HepG2 (cell line): ENCODE results near the gene CTAG2. TPM values are rescaled to one million over a fixed set of nuclear protein-coding genes. Genes with fewer than 3 reads are reported as not detected.
A peak's percentile ranks its signal among the peaks of the same experiment; 100 is the strongest.

Experiments
- ATAC-seq: fragments of 200-7000 bp; cut with Tn5 transposase; 3 replicates; pipeline ENCODE4 v1.9.1; 2020; ENCODE audit warnings: mild to moderate bottlenecking, moderate library complexity
- BruUV-seq: library from RNA; stranded (reverse); fragments of 400-500 nt; replicated peaks from 2 replicates; lab custom pipeline; 2021; lab: Mats Ljungman, UMichigan
- CTCF ChIA-PET: fragments of 300-600 bp; formaldehyde crosslinking; extraction: SDS; loops from one replicate; lab custom pipeline; 2021; ENCODE audit warnings: low total read pairs, inconsistent platforms, low intra/inter-chr PET ratio; lab: Yijun Ruan, JAX
- POLR2A ChIA-PET: fragments of 350-600 bp; sonication (Branson Sonifier 250); formaldehyde crosslinking; loops from one replicate; lab custom pipeline; 2020; ENCODE audit warnings: antibody characterized with exemption, inconsistent platforms; lab: Yijun Ruan, JAX
- DNase-seq: peaks from one replicate; pipeline ENCODE4 v3.0.0-alpha.2; 2015; ENCODE audit warnings: low spot score
- FAIRE-seq: peaks from 3 replicates; lab custom pipeline; 2011; peaks lifted over from hg19 to GRCh38; lab: Jason Lieb, UNC
- H2AFZ ChIP-seq: one replicate; pipeline ENCODE4 v1.6.1; 2011; ENCODE audit warnings: low read length, inconsistent platforms
- H3K27ac ChIP-seq: fragments of 300-600 bp; 3 replicates; pipeline ENCODE4 v1.8.0; 2011; ENCODE audit warnings: mixed run types, mild to moderate bottlenecking, mixed read lengths, low read length, inconsistent platforms; ENCODE audit not compliant: insufficient read depth; ENCODE audit errors: extremely low read length
- H3K27me3 ChIP-seq, 2 experiments: fragments of 200-600 bp in 1 of 2; 2 replicates in 1 of 2; 3 replicates in 1 of 2; pipeline versions ENCODE4 v1.6.0 to v1.8.0; 2011; ENCODE audit warnings: low read length in 2 of 2, mild to moderate bottlenecking in 2 of 2, moderate library complexity in 2 of 2, inconsistent platforms in 1 of 2; ENCODE audit not compliant: insufficient read depth in 2 of 2, control insufficient read depth in 1 of 2
- H3K36me3 ChIP-seq, 2 experiments: fragments of 200-600 bp in 1 of 2; replicated peaks in 1 of 2; 2 replicates in 1 of 2; 3 replicates in 1 of 2; pipeline versions ENCODE4 v1.5.1 to v1.8.0; 2011; ENCODE audit warnings: low read length in 2 of 2, inconsistent platforms in 1 of 2; ENCODE audit not compliant: insufficient read depth in 2 of 2, control insufficient read depth in 1 of 2
- H3K4me1 ChIP-seq: 2 replicates; pipeline ENCODE4 v1.5.1; 2012; ENCODE audit warnings: low read length, inconsistent platforms; ENCODE audit not compliant: insufficient read depth
- H3K4me2 ChIP-seq: 2 replicates; pipeline ENCODE4 v1.6.0; 2011; ENCODE audit warnings: low read depth, low read length, inconsistent platforms
- H3K4me3 ChIP-seq, 3 experiments: fragments of 200-600 bp in 1 of 3; sonication (generic), shearing (Covaris generic) in 1 of 3; replicated peaks in 1 of 3; 2 replicates each; pipeline ENCODE4 v1.5.1; 2011 to 2016; ENCODE audit warnings: low read length in 3 of 3, inconsistent platforms in 2 of 3, low read depth in 2 of 3, mild to moderate bottlenecking in 2 of 3, control low read depth in 1 of 3, mixed read lengths in 1 of 3; ENCODE audit not compliant: insufficient read depth in 1 of 3
- H3K79me2 ChIP-seq: one replicate; pipeline ENCODE4 v1.6.1; 2011; ENCODE audit warnings: low read length, inconsistent platforms; ENCODE audit not compliant: insufficient read depth
- H3K9ac ChIP-seq: 2 replicates; pipeline ENCODE4 v1.6.0; 2011; ENCODE audit warnings: mild to moderate bottlenecking, low read depth, low read length, inconsistent platforms; ENCODE audit not compliant: insufficient read depth
- H3K9me3 ChIP-seq: 2 replicates; pipeline ENCODE4 v1.5.1; 2012; ENCODE audit warnings: mild to moderate bottlenecking, low read length
- H4K20me1 ChIP-seq: 2 replicates; pipeline ENCODE4 v1.6.0; 2011; ENCODE audit warnings: inconsistent platforms, mild to moderate bottlenecking, low read length, moderate library complexity; ENCODE audit not compliant: insufficient read depth
- ETV6 ChIP-seq: sonication (generic); formaldehyde crosslinking; conservative IDR thresholded peaks from 2 replicates; pipeline ENCODE4 v1.4.0; 2020; ENCODE audit warnings: missing genetic modification reagents
- HDAC2 ChIP-seq: sonication (generic); formaldehyde crosslinking; IDR thresholded peaks from 2 replicates; pipeline ENCODE4 v1.4.0; 2020; ENCODE audit warnings: missing genetic modification reagents
- MAFF ChIP-seq: IDR thresholded peaks from 2 replicates; pipeline ENCODE4 v1.6.1; 2011; ENCODE audit warnings: low read depth, low read length, improper control_type of control experiment
- MAFK ChIP-seq, 2 experiments: IDR thresholded peaks in 1 of 2; conservative IDR thresholded peaks in 1 of 2; 2 replicates each; pipeline ENCODE4 v1.6.1; 2011; ENCODE audit warnings: improper control_type of control experiment in 2 of 2, low read length in 2 of 2
- POLR2AphosphoS2 ChIP-seq: IDR thresholded peaks from 2 replicates; pipeline ENCODE4 v1.6.1; 2011; ENCODE audit warnings: low read depth, low read length, improper control_type of control experiment
- ZFP41 ChIP-seq: sonication (generic); formaldehyde crosslinking; IDR thresholded peaks from 2 replicates; pipeline ENCODE4 v1.4.0; 2020; ENCODE audit warnings: mild to moderate bottlenecking, missing genetic modification reagents, borderline replicate concordance
- ZNF382 ChIP-seq: sonication (generic); formaldehyde crosslinking; IDR thresholded peaks from 2 replicates; pipeline ENCODE4 v1.5.0; 2020; ENCODE audit warnings: missing genetic modification reagents, mild to moderate bottlenecking, borderline replicate concordance
- ZNF484 ChIP-seq: sonication (generic); formaldehyde crosslinking; IDR thresholded peaks from 2 replicates; pipeline ENCODE4 v1.5.1; 2020; ENCODE audit warnings: mild to moderate bottlenecking, low read depth, missing genetic modification reagents, borderline replicate concordance
- ZNF746 ChIP-seq: sonication (generic); formaldehyde crosslinking; IDR thresholded peaks from 2 replicates; pipeline ENCODE4 v1.8.0; 2022; ENCODE audit warnings: mild to moderate bottlenecking, missing genetic modification reagents
- ZNF781 ChIP-seq: sonication (generic); formaldehyde crosslinking; IDR thresholded peaks from 2 replicates; pipeline ENCODE4 v1.5.1; 2020; ENCODE audit warnings: borderline replicate concordance, mild to moderate bottlenecking, missing genetic modification reagents; ENCODE audit errors: not compliant biosample characterization
- WGBS: methylation state at CpG from one replicate; pipeline ENCODE4 v1.1.6; 2017; ENCODE audit warnings: low lambda C conversion rate; 5-methylcytosine and 5-hydroxymethylcytosine counted together
- in situ Hi-C: cut with HindIII; loops from 2 replicates; pipeline ENCODE4 v1.10.0; 2017; ENCODE audit warnings: low pct_unique_long_range_greater_than_20kb; ENCODE audit not compliant: extremely low pct_ligation_motif_present
- intact Hi-C: fragments of 100-400 bp; cut with micrococcal nuclease; formaldehyde crosslinking; loops from one replicate; pipeline ENCODE4 v1.10.0; 2022; ENCODE audit not compliant: unreplicated experiment
- polyA plus RNA-seq, 8 experiments: library from polyadenylated mRNA; depleted of rRNA in 3 of 8; stranded (reverse) in 7 of 8; unstranded in 1 of 8; fragments of >200 nt; fragmentation: Illumina TruSeq in 4 of 8; extraction: Trizol in 4 of 8; gene quantifications; 2 replicates each; pipeline versions ENCODE4 v1.2.1 to v1.2.3, GENCODE V29; 2011 to 2016; ENCODE audit warnings: low read depth in 4 of 8, missing spikeins in 1 of 8, mixed read lengths in 1 of 8; ENCODE audit not compliant: insufficient read depth in 1 of 8
- total RNA-seq, 5 experiments: library from RNA; depleted of rRNA; stranded (reverse); fragments of >200 nt; fragmentation: Illumina TruSeq; extraction: Trizol; gene quantifications; 2 replicates each; pipeline ENCODE4 v1.2.3, GENCODE V29; 2016; ENCODE audit warnings: low read depth in 1 of 5
- TF ChIP-seq, protein P1 (sequence below): sonication (generic); formaldehyde crosslinking; IDR thresholded peaks from 2 replicates; pipeline ENCODE4 v1.4.0; 2020; ENCODE audit warnings: mild to moderate bottlenecking, missing genetic modification reagents

Gene CTAG2
- total and polyA plus RNA-seq, 2 of the 13 experiments (the other 11 are each of a cell fraction or from before 2014, with no cell fraction given), result not detected

DNA sequence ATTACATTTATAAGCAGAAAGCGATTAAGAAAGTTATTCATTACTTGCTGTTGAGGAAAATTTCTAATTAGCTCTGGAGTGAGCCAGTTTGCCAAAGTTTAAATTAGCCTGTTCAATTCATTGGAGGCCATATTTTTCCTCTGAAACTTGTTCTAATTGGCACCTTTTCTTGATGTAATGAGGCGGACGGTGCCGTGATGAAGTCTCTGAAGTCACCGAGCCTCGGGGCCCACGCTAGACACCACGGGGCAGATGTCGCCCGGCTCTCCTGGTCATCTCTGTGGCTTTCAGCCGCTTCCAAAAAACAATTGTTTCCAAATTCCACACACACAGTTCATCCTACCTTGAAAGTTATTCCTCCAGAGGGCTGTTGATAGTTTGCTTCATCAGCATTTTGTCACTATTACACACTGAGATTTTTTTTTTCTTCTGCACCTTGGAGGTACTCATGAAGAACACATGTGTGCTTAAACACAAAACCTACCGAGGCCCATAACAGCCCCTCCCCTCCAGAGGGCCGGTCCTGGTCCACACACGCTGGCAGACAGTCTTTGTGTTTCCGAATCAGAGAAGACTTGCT lies 3.9 kb upstream of the CTAG2 start:
- intact Hi-C loops, result no loop called here
- in situ Hi-C loops, result no loop called here
- TF ChIP-seq ETV6 (CRISPR knock-in tag) (no peak), POLR2AphosphoS2 (no peak), ZNF781 (CRISPR knock-in tag) (no peak), ZNF484 (CRISPR knock-in tag) (no peak), HDAC2 (CRISPR knock-in tag) (no peak), ZNF746 (CRISPR knock-in tag) (no peak), ZFP41 (CRISPR knock-in tag) (no peak), MAFF (peak; percentile 58), MAFK (conservative IDR thresholded peaks at IDR 0.05 in 1 of 2, IDR thresholded peaks at IDR 0.05 in 1 of 2; ENCODE audit: low read length in 2 of 2) (peak; percentile 16 to 72; a peak in 2 of 4 replicates), ZNF382 (no peak)
- TF ChIP-seq, protein P1, sequence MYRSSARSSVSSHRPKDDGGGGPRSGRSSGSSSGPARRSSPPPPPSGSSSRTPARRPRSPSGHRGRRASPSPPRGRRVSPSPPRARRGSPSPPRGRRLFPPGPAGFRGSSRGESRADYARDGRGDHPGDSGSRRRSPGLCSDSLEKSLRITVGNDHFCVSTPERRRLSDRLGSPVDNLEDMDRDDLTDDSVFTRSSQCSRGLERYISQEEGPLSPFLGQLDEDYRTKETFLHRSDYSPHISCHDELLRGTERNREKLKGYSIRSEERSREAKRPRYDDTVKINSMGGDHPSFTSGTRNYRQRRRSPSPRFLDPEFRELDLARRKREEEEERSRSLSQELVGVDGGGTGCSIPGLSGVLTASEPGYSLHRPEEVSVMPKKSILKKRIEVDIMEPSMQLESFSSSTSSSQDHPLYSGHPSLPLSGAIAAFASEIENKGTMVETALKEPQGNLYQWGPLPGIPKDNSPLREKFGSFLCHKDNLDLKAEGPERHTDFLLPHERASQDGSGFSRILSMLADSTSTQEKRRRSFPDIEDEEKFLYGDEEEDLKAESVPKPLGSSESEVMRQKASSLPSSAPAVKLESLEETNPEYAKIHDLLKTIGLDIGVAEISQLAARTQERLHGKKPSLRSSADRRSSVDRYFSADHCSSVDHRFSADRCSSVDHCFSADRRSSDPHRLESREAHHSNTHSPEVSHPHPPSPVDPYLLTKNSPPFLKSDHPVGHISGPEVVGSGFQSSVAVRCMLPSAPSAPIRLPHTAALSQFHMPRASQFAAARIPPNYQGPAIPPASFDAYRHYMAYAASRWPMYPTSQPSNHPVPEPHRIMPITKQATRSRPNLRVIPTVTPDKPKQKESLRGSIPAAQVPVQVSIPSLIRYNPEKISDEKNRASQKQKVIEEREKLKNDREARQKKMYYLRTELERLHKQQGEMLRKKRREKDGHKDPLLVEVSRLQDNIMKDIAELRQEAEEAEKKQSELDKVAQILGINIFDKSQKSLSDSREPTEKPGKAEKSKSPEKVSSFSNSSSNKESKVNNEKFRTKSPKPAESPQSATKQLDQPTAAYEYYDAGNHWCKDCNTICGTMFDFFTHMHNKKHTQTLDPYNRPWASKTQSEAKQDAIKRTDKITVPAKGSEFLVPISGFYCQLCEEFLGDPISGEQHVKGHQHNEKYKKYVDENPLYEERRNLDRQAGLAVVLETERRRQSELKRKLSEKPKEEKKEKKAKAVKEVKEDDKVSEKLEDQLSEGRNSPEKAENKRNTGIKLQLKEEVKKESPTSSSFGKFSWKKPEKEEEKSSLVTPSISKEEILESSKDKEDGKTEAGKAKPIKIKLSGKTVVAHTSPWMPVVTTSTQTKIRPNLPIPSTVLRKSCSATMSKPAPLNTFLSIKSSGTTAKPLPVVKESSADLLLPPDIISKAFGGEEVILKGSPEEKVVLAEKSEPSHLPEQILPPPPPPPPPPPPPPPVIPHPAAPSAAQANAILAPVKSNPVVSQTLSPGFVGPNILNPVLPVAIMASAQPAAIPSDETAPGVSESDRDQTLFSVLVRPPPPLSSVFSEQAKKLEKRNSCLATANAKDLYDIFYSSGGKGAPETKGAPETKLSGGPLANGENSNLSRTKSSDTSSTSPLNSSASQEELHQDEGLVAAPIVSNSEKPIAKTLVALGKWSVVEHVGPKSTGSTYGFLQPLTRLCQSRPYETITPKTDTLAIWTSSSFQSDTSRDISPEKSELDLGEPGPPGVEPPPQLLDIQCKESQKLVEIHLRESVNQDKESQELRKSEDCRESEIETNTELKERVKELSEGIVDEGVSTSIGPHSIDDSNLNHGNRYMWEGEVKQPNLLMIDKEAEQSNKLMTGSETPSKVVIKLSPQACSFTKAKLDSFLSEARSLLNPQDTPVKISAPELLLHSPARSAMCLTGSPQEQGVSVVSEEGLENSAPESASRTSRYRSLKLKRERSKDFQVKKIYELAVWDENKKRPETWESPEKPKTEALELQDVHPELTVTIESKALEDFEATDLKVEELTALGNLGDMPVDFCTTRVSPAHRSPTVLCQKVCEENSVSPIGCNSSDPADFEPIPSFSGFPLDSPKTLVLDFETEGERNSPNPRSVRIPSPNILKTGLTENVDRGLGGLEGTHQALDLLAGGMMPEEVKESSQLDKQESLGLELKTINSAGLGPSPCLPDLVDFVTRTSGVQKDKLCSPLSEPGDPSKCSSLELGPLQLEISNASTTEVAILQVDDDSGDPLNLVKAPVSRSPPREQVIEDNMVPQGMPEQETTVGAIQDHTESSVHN, result no peak

More for the DNA sequence above, 3.9 kb upstream of the CTAG2 start:
- ATAC-seq (no peak), FAIRE-seq (no peak), DNase-seq (no peak)
- no peak overlapping the region for H2AFZ ChIP-seq
- no peak overlapping the region for H3K27ac ChIP-seq
- no peaks in the 10 kb centered on the region for H3K4me1 ChIP-seq
- no TSS peak for BruUV-seq
- no peak overlapping the region for H3K4me3 ChIP-seq
- no peaks in the 10 kb centered on the region for H4K20me1 ChIP-seq
- no peaks in the 10 kb centered on the region for H3K79me2 ChIP-seq
- no peaks in the 10 kb centered on the region for H3K9me3 ChIP-seq
- no peak overlapping the region for H3K4me2 ChIP-seq
- POLR2A ChIA-PET, result no interaction called here
- 20% methylated on average over 15 of the region's 15 CpGs for WGBS
- no peaks in the 10 kb centered on the region; a peak in 1 of 5 replicates for H3K27me3 ChIP-seq
- CTCF ChIA-PET, result no interaction called here
- H3K36me3 ChIP-seq, result no peaks in the 10 kb centered on the region
- no peak overlapping the region for H3K9ac ChIP-seq
